Thoracic aorta (tissue), 2 donors: ENCODE measurements around the gene SURF4. TPM values are rescaled to one million over a fixed set of nuclear protein-coding genes. Genes with fewer than 3 reads are reported as not detected.
"Not testable (repeated sequence)": the region's sequence is repeated elsewhere in the genome, so short reads cannot be mapped to it uniquely, and the experiment has no call there.

Experiments
- ATAC-seq: fragments of 150-250 bp; one replicate; pipeline ENCODE4 v1.8.0; 2017; ENCODE audit warnings: low read depth; ENCODE audit not compliant: insufficient number of reproducible peaks, low FRiP score
- DNase-seq: peaks from one replicate; pipeline ENCODE4 v3.0.0-alpha.2; 2020; ENCODE audit warnings: low spot score
- H3K27ac ChIP-seq, 2 donors: fragments of 200-600 bp; sonication (generic); 1 replicate in 1 of 2; 2 replicates in 1 of 2; pipeline ENCODE4 v1.5.1; 2016; ENCODE audit warnings: mild to moderate bottlenecking in 2 of 2, moderate library complexity in 2 of 2
- H3K27me3 ChIP-seq: fragments of 200-600 bp; sonication (generic); replicated peaks from 2 replicates; pipeline ENCODE4 v1.6.0; 2016; ENCODE audit warnings: mild to moderate bottlenecking; ENCODE audit not compliant: insufficient read depth
- H3K36me3 ChIP-seq: fragments of 200-600 bp; sonication (generic); one replicate; pipeline ENCODE4 v1.5.1; 2016
- H3K4me1 ChIP-seq, 2 donors: fragments of 200-600 bp; sonication (generic); 1 replicate in 1 of 2; 2 replicates in 1 of 2; pipeline versions ENCODE4 v1.5.1 to v1.6.0; 2016; ENCODE audit warnings: low read depth in 2 of 2, mild to moderate bottlenecking in 1 of 2; ENCODE audit not compliant: control insufficient read depth in 1 of 2
- H3K4me3 ChIP-seq: fragments of 200-600 bp; sonication (generic); 2 replicates; pipeline ENCODE4 v1.5.1; 2016; ENCODE audit warnings: mild to moderate bottlenecking
- H3K9me3 ChIP-seq: fragments of 200-600 bp; sonication (generic); 2 replicates; pipeline ENCODE4 v1.5.1; 2016
- CTCF ChIP-seq: fragments of 200-600 bp; sonication (generic); IDR thresholded peaks from one replicate; pipeline ENCODE4 v1.5.1; 2019; ENCODE audit warnings: antibody characterized with exemption
- total RNA-seq, 2 donors: library from RNA; depleted of rRNA; stranded (reverse); fragments of >200 nt; gene quantifications; one replicate each; pipeline versions ENCODE4 v1.1.0 to v1.2.3, GENCODE V29; 2016

Gene SURF4
- total RNA-seq, 2 donors from 2014 or later: 152 to 154 TPM

DNA sequence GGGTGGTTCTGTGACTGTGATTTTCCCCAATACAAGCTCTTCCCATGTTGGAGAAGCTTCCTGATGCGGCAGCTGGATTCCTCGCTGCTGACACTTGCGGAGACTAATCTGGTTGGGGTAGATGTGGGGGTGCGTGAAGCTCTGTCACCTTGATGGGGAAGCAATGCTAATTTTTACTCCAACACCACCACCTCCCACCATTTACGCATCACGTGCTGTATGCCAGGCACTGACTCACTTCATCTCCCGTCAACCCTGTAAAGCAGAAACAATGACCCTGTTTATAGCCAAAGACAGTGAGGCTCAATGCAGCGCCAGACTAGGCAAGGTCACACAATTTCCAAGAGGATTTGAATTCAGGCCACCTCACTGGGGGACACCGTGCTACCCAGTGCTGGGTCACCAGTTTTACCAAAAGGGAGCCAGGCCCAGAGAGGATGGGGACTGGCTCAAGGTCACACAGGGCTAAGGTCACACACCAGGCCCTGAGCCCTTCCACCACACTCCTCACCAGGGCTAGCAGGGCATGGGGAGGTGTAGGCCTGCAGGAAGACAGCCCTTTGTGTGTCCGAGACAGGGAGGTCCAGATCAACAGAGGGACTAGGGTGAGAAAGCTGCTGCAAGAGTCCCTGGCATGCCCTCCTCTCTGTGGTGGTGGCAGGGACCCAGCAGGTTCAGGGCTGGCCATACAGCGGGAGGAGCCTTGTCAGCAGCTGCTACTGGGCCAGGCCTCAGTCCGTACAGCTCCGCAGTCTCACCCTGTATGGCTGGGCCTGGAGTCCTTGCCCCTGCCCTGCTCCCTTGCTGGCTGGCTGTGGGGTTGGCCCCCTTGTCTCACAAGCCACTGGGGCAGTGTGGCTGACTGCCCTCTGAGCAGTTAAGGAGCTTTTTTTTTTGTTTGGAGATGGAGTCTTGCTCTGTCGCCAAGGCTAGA is 3.6 kb upstream of the SURF4 start:
- H3K27me3 ChIP-seq: no peaks in the 10 kb centered on the region
- no peak for TF ChIP-seq CTCF
- no peaks in the 10 kb centered on the region for H3K9me3 ChIP-seq
- ATAC-seq (no peak), DNase-seq (no peak)
- no peak overlapping the region for H3K27ac ChIP-seq
- H3K4me3 ChIP-seq: no peak overlapping the region
- peaks cover 7 to 9% of the 10 kb centered on the region in 2 donors for H3K4me1 ChIP-seq
- no peaks in the 10 kb centered on the region for H3K36me3 ChIP-seq

- Histone ChIP-seq H3K4me3 (no peak overlapping the region), H3K27ac (no peak overlapping the region), H3K9me3 (no peaks in the 10 kb centered on the region), H3K27me3 (no peaks in the 10 kb centered on the region), H3K4me1 (peaks cover 14 to 17% of the 10 kb centered on the region in 2 donors), H3K36me3 (no peaks in the 10 kb centered on the region)
- ATAC-seq (no peak), DNase-seq (no peak)
- no peak for TF ChIP-seq CTCF
These were observed 2.6 kb upstream of the SURF4 start for GRCh38 chr9:133378408-133378962.

DNA sequence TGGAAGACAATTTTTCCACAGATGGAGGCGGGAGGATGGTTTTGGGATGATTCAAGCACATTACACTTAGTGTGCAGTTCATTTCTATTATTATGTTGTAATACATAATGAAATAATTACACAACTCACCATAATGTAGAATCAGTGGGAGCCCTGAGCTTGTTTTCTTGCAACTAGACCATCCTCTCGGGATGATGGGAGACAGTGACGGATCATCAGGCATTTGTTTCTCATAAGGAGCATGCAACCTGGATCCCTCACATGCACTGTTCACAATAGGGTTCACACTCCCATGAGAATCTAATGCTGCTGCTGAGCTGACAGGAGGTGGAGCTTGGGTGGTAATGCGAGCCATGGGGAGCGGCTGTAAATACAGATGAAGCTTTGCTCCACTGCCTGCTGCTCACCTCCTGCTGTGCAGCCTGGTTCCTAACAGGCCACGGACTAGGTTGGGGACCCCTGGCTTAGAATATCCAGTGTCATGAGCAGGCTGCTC is 1.9 kb upstream of the SURF4 start:
- Histone ChIP-seq H3K27me3 (no peaks in the 10 kb centered on the region), H3K4me1 (peaks cover 18 to 24% of the 10 kb centered on the region in 2 donors), H3K4me3 (no peak overlapping the region), H3K36me3 (peaks cover 3% of the 10 kb centered on the region), H3K9me3 (no peaks in the 10 kb centered on the region), H3K27ac (no peak overlapping the region)
- ATAC-seq: no peak
- DNase-seq: no peak
- no peak for TF ChIP-seq CTCF

GRCh38 chr9:133377280-133377679 is 1.4 kb upstream of the SURF4 start:
- H3K36me3 ChIP-seq, H3K27me3 ChIP-seq, DNase-seq, H3K27ac ChIP-seq, H3K4me3 ChIP-seq, ATAC-seq, H3K9me3 ChIP-seq: not testable (repeated sequence)
- H3K4me1 ChIP-seq: peaks cover 23 to 29% of the 10 kb centered on the region in 2 donors

DNA sequence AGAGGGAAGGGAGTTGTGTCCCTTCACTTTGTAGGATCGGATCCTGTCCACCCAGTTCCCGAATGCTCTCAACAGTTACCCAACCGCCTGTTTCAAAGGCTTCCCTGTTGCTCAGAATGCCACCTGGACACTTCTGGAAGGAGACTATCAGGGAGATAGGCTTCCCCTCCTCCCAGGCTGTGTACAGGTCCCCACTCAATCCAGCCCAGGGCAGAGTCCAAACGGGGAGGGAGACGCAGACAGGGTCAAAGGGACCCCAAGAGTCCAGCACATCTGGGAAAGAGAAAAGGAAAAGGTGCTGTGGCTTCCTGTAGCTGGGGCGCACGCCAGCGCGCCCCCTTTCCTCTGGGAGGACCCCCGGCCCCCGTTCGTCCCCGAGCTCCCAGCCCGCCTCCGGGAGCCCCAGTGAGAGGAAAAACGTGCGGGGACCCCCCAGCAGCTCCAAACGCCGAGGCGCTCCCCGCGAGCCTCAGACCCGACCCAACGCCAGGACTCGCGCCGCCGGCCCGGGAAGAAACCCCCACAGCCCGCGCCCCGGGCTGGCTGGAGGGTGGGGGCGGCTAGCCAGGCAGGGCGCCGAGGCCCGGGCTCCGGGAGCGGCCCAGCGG is 640 bp downstream of the SURF4 start:
- ATAC-seq (no peak), DNase-seq (no peak)
- Histone ChIP-seq H3K27me3 (no peaks in the 10 kb centered on the region), H3K4me1 (peaks cover 33 to 50% of the 10 kb centered on the region in 2 donors), H3K36me3 (peaks cover 4% of the 10 kb centered on the region), H3K4me3 (peak overlapping the region; percentile 92), H3K9me3 (no peaks in the 10 kb centered on the region), H3K27ac (peak overlapping the region; percentile 90 to 95)
- no peak for TF ChIP-seq CTCF
